GM12878 (cell line): ENCODE data around the gene FOLR2. TPM values are rescaled to one million over a fixed set of nuclear protein-coding genes. Genes with fewer than 3 reads are reported as not detected.
"Not testable (repeated sequence)": the region's sequence is repeated elsewhere in the genome, so short reads cannot be mapped to it uniquely, and the experiment has no call there.

Source experiments
- ATAC-seq: fragments of 200-7000 bp; cut with Tn5 transposase; 3 replicates; pipeline ENCODE4 v1.9.1; 2020; ENCODE audit warnings: mild to moderate bottlenecking, moderate library complexity
- BruUV-seq: library from RNA; stranded (reverse); fragments of 400-500 nt; replicated peaks from 2 replicates; lab custom pipeline; 2021; lab: Mats Ljungman, UMichigan
- CTCF ChIA-PET: fragments of 300-600 bp; sonication (Branson Sonifier 250); formaldehyde crosslinking; extraction: SDS; loops from one replicate; lab custom pipeline; 2021; ENCODE audit warnings: inconsistent platforms; lab: Yijun Ruan, JAX
- POLR2A ChIA-PET: fragments of 350-600 bp; formaldehyde crosslinking; extraction: SDS; loops from one replicate; lab custom pipeline; 2021; ENCODE audit warnings: inconsistent platforms; lab: Charles Lee
- RAD21 ChIA-PET: fragments of 300-600 bp; sonication (Branson Sonifier 250); formaldehyde crosslinking; loops from one replicate; lab custom pipeline; 2023; ENCODE audit warnings: antibody characterized with exemption; ENCODE audit not compliant: unreplicated experiment; lab: Charles Lee
- SMC1A ChIA-PET: fragments of 300-600 bp; sonication (Branson Sonifier 250); formaldehyde crosslinking; loops from one replicate; lab custom pipeline; 2023; ENCODE audit not compliant: unreplicated experiment, uncharacterized antibody; lab: Charles Lee
- DNase-seq: peaks from one replicate; pipeline ENCODE4 v3.0.0-alpha.2; 2011; ENCODE audit warnings: low read depth, low spot score
- FAIRE-seq: peaks from 3 replicates; lab custom pipeline; 2011; peaks lifted over from hg19 to GRCh38; lab: Jason Lieb, UNC
- H2AFZ ChIP-seq: 2 replicates; pipeline ENCODE4 v1.6.0; 2011; ENCODE audit warnings: low read depth, low read length, control low read depth; ENCODE audit not compliant: control insufficient read depth
- H3K27ac ChIP-seq: 2 replicates; pipeline ENCODE4 v1.5.1; 2011; ENCODE audit warnings: control low read depth; ENCODE audit not compliant: control insufficient read depth, insufficient read depth
- H3K27me3 ChIP-seq, 2 experiments: replicated peaks in 1 of 2; 2 replicates each; pipeline versions ENCODE4 v1.6.0 to v1.6.1; 2011; ENCODE audit warnings: low read length in 1 of 2; ENCODE audit not compliant: control insufficient read depth in 2 of 2, insufficient read depth in 2 of 2
- H3K36me3 ChIP-seq, 2 experiments: 2 replicates each; pipeline ENCODE4 v1.5.1; 2011; ENCODE audit warnings: low read length in 1 of 2; ENCODE audit not compliant: control insufficient read depth in 2 of 2, insufficient read depth in 2 of 2
- H3K4me1 ChIP-seq: 2 replicates; pipeline ENCODE4 v1.6.1; 2011; ENCODE audit warnings: mild to moderate bottlenecking, low read length, moderate library complexity, mixed read lengths; ENCODE audit not compliant: control insufficient read depth, insufficient read depth
- H3K4me2 ChIP-seq: 2 replicates; pipeline ENCODE4 v1.6.0; 2011; ENCODE audit warnings: control low read depth; ENCODE audit not compliant: control insufficient read depth, insufficient read depth
- H3K4me3 ChIP-seq: fragments of 200-600 bp; sonication (generic); 2 replicates; pipeline ENCODE4 v1.5.1; 2016
- H3K79me2 ChIP-seq: 2 replicates; pipeline ENCODE4 v1.6.0; 2011; ENCODE audit warnings: low read length; ENCODE audit not compliant: control insufficient read depth, insufficient read depth
- H3K9ac ChIP-seq: 2 replicates; pipeline ENCODE4 v1.8.0; 2011; ENCODE audit warnings: low read length, control low read depth, mixed read lengths; ENCODE audit not compliant: control insufficient read depth, insufficient read depth
- H3K9me3 ChIP-seq: replicated peaks from 3 replicates; pipeline ENCODE4 v1.5.1; 2011; ENCODE audit warnings: mild to moderate bottlenecking, low read length; ENCODE audit not compliant: control insufficient read depth, insufficient read depth
- H4K20me1 ChIP-seq: 2 replicates; pipeline ENCODE4 v1.6.0; 2011; ENCODE audit not compliant: control insufficient read depth, insufficient read depth
- BACH1 ChIP-seq: fragments of 450-650 bp; IDR thresholded peaks from 2 replicates; pipeline ENCODE4 v1.6.1; 2017; ENCODE audit warnings: mild to moderate bottlenecking, borderline replicate concordance
- BCL11A ChIP-seq: IDR thresholded peaks from 2 replicates; pipeline ENCODE4 v1.6.1; 2011; ENCODE audit warnings: low read depth, low read length
- ETV6 ChIP-seq, 2 experiments: fragments of 450-650 bp in 1 of 2; IDR thresholded peaks in 1 of 2; conservative IDR thresholded peaks in 1 of 2; 2 replicates each; pipeline ENCODE4 v1.6.1; 2014; ENCODE audit warnings: antibody characterized with exemption in 1 of 2, borderline replicate concordance in 1 of 2, low read depth in 1 of 2, mild to moderate bottlenecking in 1 of 2, moderate library complexity in 1 of 2
- HDAC6 ChIP-seq: fragments of 200-600 bp; sonication (generic); IDR thresholded peaks from one replicate; pipeline ENCODE4 v1.8.0; 2017; ENCODE audit warnings: antibody characterized with exemption; ENCODE audit not compliant: unreplicated experiment
- JUNB ChIP-seq: IDR thresholded peaks from 2 replicates; pipeline ENCODE4 v1.6.1; 2016; ENCODE audit warnings: antibody characterized with exemption, mild to moderate bottlenecking
- JUND ChIP-seq: IDR thresholded peaks from 2 replicates; pipeline ENCODE4 v1.6.1; 2012; ENCODE audit warnings: low read depth, mild to moderate bottlenecking, low read length, improper control_type of control experiment, moderate library complexity
- LARP7 ChIP-seq: fragments of 450-650 bp; IDR thresholded peaks from 2 replicates; pipeline ENCODE4 v1.6.1; 2017; ENCODE audit warnings: mild to moderate bottlenecking
- NFYB ChIP-seq: IDR thresholded peaks from 2 replicates; pipeline ENCODE4 v1.6.1; 2011; ENCODE audit warnings: low read depth, mild to moderate bottlenecking, low read length, improper control_type of control experiment, moderate library complexity; ENCODE audit not compliant: insufficient read depth
- SIX5 ChIP-seq: IDR thresholded peaks from 2 replicates; pipeline ENCODE4 v1.6.1; 2011; ENCODE audit warnings: mild to moderate bottlenecking, low read depth, low read length, moderate library complexity; ENCODE audit not compliant: severe bottlenecking
- SMC3 ChIP-seq: IDR thresholded peaks from 2 replicates; pipeline ENCODE4 v1.6.1; 2011; ENCODE audit warnings: low read length, improper control_type of control experiment, borderline replicate concordance
- SUPT20H ChIP-seq: IDR thresholded peaks from 2 replicates; pipeline ENCODE4 v1.6.1; 2011; ENCODE audit warnings: low read depth, mild to moderate bottlenecking, low read length, moderate library complexity, borderline replicate concordance; ENCODE audit not compliant: control insufficient read depth
- WGBS: methylation state at CpG from one replicate; pipeline ENCODE4 v1.1.6; 2016; ENCODE audit warnings: low lambda C conversion rate; ENCODE audit not compliant: insufficient replicate concordance, insufficient coverage; ENCODE audit errors: missing lambda C conversion rate; 5-methylcytosine and 5-hydroxymethylcytosine counted together
- in situ Hi-C: fragments of 300-500 bp; cut with MboI; formaldehyde crosslinking; loops from 9 replicates; pipeline ENCODE4 v1.14.3; 2018; ENCODE audit warnings: mixed read lengths
- intact Hi-C: fragments of 100-400 bp; cut with micrococcal nuclease; formaldehyde crosslinking; loops from one replicate; pipeline ENCODE4 v1.14.2; 2022; ENCODE audit not compliant: unreplicated experiment
- polyA plus RNA-seq, 11 experiments: library from polyadenylated mRNA; depleted of rRNA in 4 of 11; unstranded in 6 of 11; stranded (reverse) in 5 of 11; fragments of >200 nt; fragmentation: Nextera tagmentation in 4 of 11; fragmentation: Illumina TruSeq in 1 of 11; extraction: Ambion mirVana in 4 of 11; extraction: Trizol in 1 of 11; gene quantifications; 1 replicate in 1 of 11; 2 replicates in 10 of 11; pipeline versions ENCODE4 v1.2.1 to v1.2.3, GENCODE V29; 2011 to 2016; ENCODE audit warnings: inconsistent platforms in 2 of 11, missing spikeins in 2 of 11, low read depth in 1 of 11
- total RNA-seq, 4 experiments: library from RNA; depleted of rRNA in 3 of 4; stranded (reverse); fragments of >200 nt in 3 of 4; fragmentation: Illumina TruSeq in 1 of 4; extraction: Trizol in 1 of 4; gene quantifications; 2 replicates each; pipeline versions ENCODE4 v1.2.1 to v1.2.3, GENCODE V29; 2013 to 2021

FOLR2 gene
- total and polyA plus RNA-seq, 10 of the 15 experiments (the other 5 are each of a cell fraction or from before 2014, with no cell fraction given) = 0.10 to 11.1 (median 1.9) TPM

DNA sequence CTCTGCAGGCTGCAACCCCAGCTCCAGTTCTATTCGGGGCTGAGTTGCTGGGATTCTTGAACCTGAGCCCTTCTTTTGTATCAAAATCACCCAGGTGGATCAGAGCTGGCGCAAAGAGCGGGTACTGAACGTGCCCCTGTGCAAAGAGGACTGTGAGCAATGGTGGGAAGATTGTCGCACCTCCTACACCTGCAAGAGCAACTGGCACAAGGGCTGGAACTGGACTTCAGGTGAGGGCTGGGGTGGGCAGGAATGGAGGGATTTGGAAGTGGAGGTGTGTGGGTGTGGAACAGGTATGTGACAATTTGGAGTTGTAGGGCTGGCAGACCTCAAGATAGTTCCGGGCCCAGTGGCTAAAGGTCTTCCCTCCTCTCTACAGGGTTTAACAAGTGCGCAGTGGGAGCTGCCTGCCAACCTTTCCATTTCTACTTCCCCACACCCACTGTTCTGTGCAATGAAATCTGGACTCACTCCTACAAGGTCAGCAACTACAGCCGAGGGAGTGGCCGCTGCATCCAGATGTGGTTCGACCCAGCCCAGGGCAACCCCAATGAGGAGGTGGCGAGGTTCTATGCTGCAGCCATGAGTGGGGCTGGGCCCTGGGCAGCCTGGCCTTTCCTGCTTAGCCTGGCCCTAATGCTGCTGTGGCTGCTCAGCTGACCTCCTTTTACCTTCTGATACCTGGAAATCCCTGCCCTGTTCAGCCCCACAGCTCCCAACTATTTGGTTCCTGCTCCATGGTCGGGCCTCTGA, 20.9 kb upstream of the FOLR2 start:
- no peak for FAIRE-seq
- in situ Hi-C loops = no loop called here
- no peaks in the 10 kb centered on the region for H3K36me3 ChIP-seq
- POLR2A ChIA-PET = interaction anchor here (0.6 kb wide), 1 partner anchor 37 kb away, joined by 6 read pairs; no protein-coding TSS in a partner anchor
- no peaks in the 10 kb centered on the region for H3K27me3 ChIP-seq
- SMC1A ChIA-PET = interaction anchor here (0.6 kb wide), 1 partner anchor 15 kb away, joined by 3 read pairs; no protein-coding TSS in a partner anchor
- H3K9me3 ChIP-seq = no peaks in the 10 kb centered on the region
- ATAC-seq = no peak
- H4K20me1 ChIP-seq = no peaks in the 10 kb centered on the region
- H3K9ac ChIP-seq = no peak overlapping the region
- H3K4me2 ChIP-seq = no peak overlapping the region
- H2AFZ ChIP-seq = no peak overlapping the region
- H3K4me3 ChIP-seq = no peak overlapping the region
- no peak for TF ChIP-seq LARP7
- no peak for TF ChIP-seq JUNB
- no peak for TF ChIP-seq NFYB
- no peak for TF ChIP-seq SMC3
- TF ChIP-seq BACH1 = no peak
- TF ChIP-seq SIX5 = no peak
- no peak for TF ChIP-seq ETV6 (conservative IDR thresholded peaks at IDR 0.05 in 1 of 2, IDR thresholded peaks at IDR 0.05 in 1 of 2; ENCODE audit: borderline replicate concordance in 1 of 2, low read depth in 1 of 2)
- no peak for TF ChIP-seq SUPT20H
- TF ChIP-seq JUND = no peak
- no peak for TF ChIP-seq BCL11A
- TF ChIP-seq HDAC6 = no peak
- TF ChIP-seq, all 136 proteins: peak for 0
- 63% methylated on average over 12 of the region's 12 CpGs for WGBS
- Histone ChIP-seq H3K79me2 (no peaks in the 10 kb centered on the region), H3K27ac (no peak overlapping the region), H3K4me1 (no peaks in the 10 kb centered on the region)
- RAD21 ChIA-PET = no interaction called here
- intact Hi-C loops = no loop called here
- DNase-seq = no peak
- CTCF ChIA-PET = interaction anchor here (0.5 to 0.9 kb wide), 5 partner anchors 15 to 51 kb away, joined by 3 to 4 read pairs (median 4); no protein-coding TSS in a partner anchor
- no TSS peak for BruUV-seq

- H2AFZ ChIP-seq, DNase-seq, H3K4me2 ChIP-seq, RAD21 ChIA-PET, H3K36me3 ChIP-seq, H3K9ac ChIP-seq, SMC1A ChIA-PET, ATAC-seq, H3K4me3 ChIP-seq, H3K9me3 ChIP-seq, H3K27me3 ChIP-seq, H3K27ac ChIP-seq, BruUV-seq, in situ Hi-C loops, H3K4me1 ChIP-seq, H3K79me2 ChIP-seq, POLR2A ChIA-PET, CTCF ChIA-PET, intact Hi-C loops, H4K20me1 ChIP-seq: not testable (repeated sequence)
- WGBS = 94% methylated on average over 17 of the region's 43 CpGs
- peak; percentile 93 for FAIRE-seq
Measured at GRCh38 chr11:72201445-72201844, 15.1 kb upstream of the FOLR2 start.
